ENCODE measurements around the gene UQCR11. TPM values are rescaled to one million over a fixed set of nuclear protein-coding genes. Genes with fewer than 3 reads are reported as not detected.

Gene UQCR11
- total and polyA plus RNA-seq, 12 donors, result 47.1 to 336 (median 166) TPM

- H3K9me3 ChIP-seq (replicated peaks in 1 of 3), result no peaks in the 10 kb centered on the region
- DNase-seq, result no peak
- H3K27me3 ChIP-seq, result no peaks in the 10 kb centered on the region
- H3K4me3 ChIP-seq, result no peak overlapping the region
- intact Hi-C loops (cut with DNase I), result no loop called here
- peaks cover 0 to 10% of the 10 kb centered on the region in 2 donors for H3K36me3 ChIP-seq (replicated peaks in 1 of 2)
- 72 to 94% (median 90%) methylated on average over 3 to 23 of the region's 23 CpGs; no CpG with 5 or more reads in 1 of the 4 donors for WGBS, 4 donors
- no peaks in the 10 kb centered on the region for H3K4me1 ChIP-seq (replicated peaks in 1 of 2)
- H3K27ac ChIP-seq, result no peak overlapping the region
- TF ChIP-seq POLR2A (IDR thresholded peaks at IDR 0.05), result no peak
- no peak for TF ChIP-seq CTCF (IDR thresholded peaks at IDR 0.05)
These were observed 16.7 kb upstream of the UQCR11 start for GRCh38 chr19:1622007-1622406.

- H3K27ac ChIP-seq, result no peak overlapping the region
- H3K36me3 ChIP-seq (replicated peaks in 1 of 2), result peaks cover 0 to 10% of the 10 kb centered on the region in 2 donors
- no peak overlapping the region for H3K4me3 ChIP-seq
- WGBS, 4 donors, result 92 to 98% (median 95%) methylated on average over 21 to 23 of the region's 23 CpGs
- no peak for TF ChIP-seq POLR2A (IDR thresholded peaks at IDR 0.05)
- no peak for TF ChIP-seq CTCF (IDR thresholded peaks at IDR 0.05)
- intact Hi-C loops (cut with DNase I), result no loop called here
- no peaks in the 10 kb centered on the region for H3K4me1 ChIP-seq (replicated peaks in 1 of 2)
- H3K9me3 ChIP-seq (replicated peaks in 1 of 3), result no peaks in the 10 kb centered on the region
- no peak for DNase-seq
- no peaks in the 10 kb centered on the region for H3K27me3 ChIP-seq
These were observed 16.3 kb upstream of the UQCR11 start for GRCh38 chr19:1621574-1621973.

- intact Hi-C loops (cut with DNase I), result no loop called here
- H3K27me3 ChIP-seq, result no peaks in the 10 kb centered on the region
- 92 to 94% (median 93%) methylated on average over 3 to 19 of the region's 19 CpGs for WGBS, 4 donors
These were observed 15.8 kb upstream of the UQCR11 start for GRCh38 chr19:1621021-1621420.

GRCh38 chr19:1620502-1620901 is 15.2 kb upstream of the UQCR11 start:
- 91 to 97% (median 94%) methylated on average over 10 to 11 of the region's 11 CpGs; no CpG with 5 or more reads in 1 of the 4 donors for WGBS, 4 donors
- H3K27me3 ChIP-seq, result no peaks in the 10 kb centered on the region
- intact Hi-C loops (cut with DNase I), result no loop called here
- TF ChIP-seq POLR2A (IDR thresholded peaks at IDR 0.05) (no peak), CTCF (IDR thresholded peaks at IDR 0.05) (no peak)
- no peak overlapping the region for H3K4me3 ChIP-seq
- no peak for DNase-seq
- peaks cover 0 to 12% of the 10 kb centered on the region in 2 donors for H3K36me3 ChIP-seq (replicated peaks in 1 of 2)
- no peak overlapping the region for H3K27ac ChIP-seq
- no peaks in the 10 kb centered on the region for H3K4me1 ChIP-seq (replicated peaks in 1 of 2)
- no peaks in the 10 kb centered on the region for H3K9me3 ChIP-seq (replicated peaks in 1 of 3)

More at GRCh38 chr19:1621021-1621420, 15.8 kb upstream of the UQCR11 start:
- Histone ChIP-seq H3K27ac (no peak overlapping the region), H3K4me1 (replicated peaks in 1 of 2) (no peaks in the 10 kb centered on the region), H3K36me3 (replicated peaks in 1 of 2) (peaks cover 0 to 10% of the 10 kb centered on the region in 2 donors), H3K9me3 (replicated peaks in 1 of 3) (no peaks in the 10 kb centered on the region), H3K4me3 (no peak overlapping the region)
- no peak for DNase-seq
- TF ChIP-seq CTCF (IDR thresholded peaks at IDR 0.05) (no peak), POLR2A (IDR thresholded peaks at IDR 0.05) (no peak)
